Activated CD4-positive, alpha-beta T cell treated with anti-CD3 and anti-CD28 coated beads for 36 hours (primary cell): ENCODE results near the gene ARMC8. TPM values are rescaled to one million over a fixed set of nuclear protein-coding genes. Genes with fewer than 3 reads are reported as not detected.
"Not testable (repeated sequence)": the region's sequence is repeated elsewhere in the genome, so short reads cannot be mapped to it uniquely, and the experiment has no call there.

Experiments
- ATAC-seq: fragments of 200-7000 bp; cut with Tn5 transposase; one replicate; pipeline ENCODE4 v1.10.0; 2021; ENCODE audit warnings: mild to moderate bottlenecking, moderate library complexity
- CTCF ChIA-PET: fragments of 350-600 bp; sonication (Branson Sonifier 250); formaldehyde crosslinking; loops from one replicate; lab custom pipeline; 2021; ENCODE audit warnings: antibody characterized with exemption; lab: Charles Lee
- POLR2A ChIA-PET: fragments of 350-600 bp; sonication (Branson Sonifier 250); formaldehyde crosslinking; loops from one replicate; lab custom pipeline; 2021; ENCODE audit warnings: antibody characterized with exemption, inconsistent platforms; lab: Charles Lee
- DNase-seq: peaks from one replicate; pipeline ENCODE4 v3.0.0-alpha.2; 2020
- H3K27ac Mint-ChIP-seq: one replicate; pipeline ENCODE4 v1.8.0; 2021; ENCODE audit warnings: mixed read lengths
- H3K27me3 Mint-ChIP-seq: one replicate; pipeline ENCODE4 v1.8.0; 2021; ENCODE audit warnings: mixed read lengths
- H3K36me3 Mint-ChIP-seq: one replicate; pipeline ENCODE4 v1.8.0; 2021; ENCODE audit warnings: low read depth, mixed read lengths
- H3K4me1 Mint-ChIP-seq: one replicate; pipeline ENCODE4 v1.8.0; 2021; ENCODE audit warnings: mixed read lengths
- H3K4me3 Mint-ChIP-seq: one replicate; pipeline ENCODE4 v1.8.0; 2021; ENCODE audit warnings: mild to moderate bottlenecking, moderate library complexity, mixed read lengths
- H3K9me3 Mint-ChIP-seq: one replicate; pipeline ENCODE4 v1.8.0; 2021; ENCODE audit warnings: low read depth, mixed read lengths
- intact Hi-C, 2 experiments: fragments of 100-400 bp; cut with DNase I in 1 of 2; cut with micrococcal nuclease in 1 of 2; formaldehyde crosslinking; loops; one replicate each; pipeline versions ENCODE4 v1.14.2 to v1.15.1; 2022 to 2024; cut with DNase I, micrococcal nuclease
- total RNA-seq, 2 experiments: library from RNA; stranded (reverse); gene quantifications; one replicate each; pipeline ENCODE4 v1.2.3, GENCODE V29; 2021

The ARMC8 gene, protein sequence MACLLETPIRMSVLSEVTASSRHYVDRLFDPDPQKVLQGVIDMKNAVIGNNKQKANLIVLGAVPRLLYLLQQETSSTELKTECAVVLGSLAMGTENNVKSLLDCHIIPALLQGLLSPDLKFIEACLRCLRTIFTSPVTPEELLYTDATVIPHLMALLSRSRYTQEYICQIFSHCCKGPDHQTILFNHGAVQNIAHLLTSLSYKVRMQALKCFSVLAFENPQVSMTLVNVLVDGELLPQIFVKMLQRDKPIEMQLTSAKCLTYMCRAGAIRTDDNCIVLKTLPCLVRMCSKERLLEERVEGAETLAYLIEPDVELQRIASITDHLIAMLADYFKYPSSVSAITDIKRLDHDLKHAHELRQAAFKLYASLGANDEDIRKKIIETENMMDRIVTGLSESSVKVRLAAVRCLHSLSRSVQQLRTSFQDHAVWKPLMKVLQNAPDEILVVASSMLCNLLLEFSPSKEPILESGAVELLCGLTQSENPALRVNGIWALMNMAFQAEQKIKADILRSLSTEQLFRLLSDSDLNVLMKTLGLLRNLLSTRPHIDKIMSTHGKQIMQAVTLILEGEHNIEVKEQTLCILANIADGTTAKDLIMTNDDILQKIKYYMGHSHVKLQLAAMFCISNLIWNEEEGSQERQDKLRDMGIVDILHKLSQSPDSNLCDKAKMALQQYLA
- total RNA-seq, result 10 to 100 TPM; 38.3 to 46.2 TPM

DNA sequence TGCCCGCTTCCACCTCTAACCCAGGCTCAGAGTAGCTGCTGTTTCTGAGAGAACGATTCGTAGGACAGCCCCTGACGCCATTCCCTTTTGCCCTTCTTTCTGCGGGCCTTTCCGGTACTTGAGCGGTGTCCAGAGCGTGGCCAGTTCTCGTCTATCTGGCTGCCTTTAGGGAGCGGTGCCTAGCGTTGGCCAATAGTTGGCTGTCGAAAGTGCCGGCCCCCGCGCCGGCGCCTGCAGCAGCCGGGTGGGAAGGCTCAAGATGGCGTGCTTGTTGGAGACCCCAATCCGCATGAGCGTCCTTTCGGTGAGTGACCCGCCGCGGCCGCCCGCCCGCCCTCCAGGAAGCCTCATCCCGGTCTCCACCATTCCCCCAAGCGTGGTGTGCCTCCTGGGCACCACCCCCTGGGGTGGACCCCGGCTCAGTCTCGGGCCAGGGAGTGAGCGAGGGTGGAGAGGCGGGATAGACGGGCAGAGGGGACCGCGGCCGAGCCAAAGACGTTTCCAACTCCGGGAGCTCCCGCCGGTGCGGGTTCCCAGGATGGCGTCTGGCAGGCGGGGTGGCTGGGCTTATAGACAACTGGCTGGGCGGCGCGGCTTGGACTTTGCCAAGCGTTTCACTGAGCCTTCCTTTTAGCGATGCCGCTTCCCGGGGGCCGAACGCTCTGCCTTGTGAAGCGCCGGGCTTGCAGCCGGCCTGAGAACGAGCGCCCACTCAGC lies at the start of gene ARMC8:
Gene ARMC8, plus strand, starts transcription at position 6 of the 717 bp plus-strand sequence. Its CDS starts 254 bp downstream, at position 260.
- ChIA-PET POLR2A (interaction anchor here (0.6 to 2.9 kb wide), 3 partner anchors 10 to 95 kb away, joined by 3 to 25 read pairs (median 3); partner anchors contain the start of gene DBR1), CTCF (interaction anchor here (0.6 to 5.0 kb wide), 8 partner anchors 9 to 236 kb away, joined by 3 to 38 read pairs (median 3); partner anchors contain the start of gene DBR1)
- H3K36me3 Mint-ChIP-seq, result peaks cover 13% of the 10 kb centered on the region
- peak; percentile 56 for DNase-seq
- intact Hi-C loops, result loop anchor here (1.0 to 10.0 kb wide), 11 partner anchors 13 to 1435 kb away; partner anchors contain the start of genes CEP70 (in 2 of the 2), DBR1 (in 2 of the 2), ESYT3 (in 2 of the 2) and NME9 (in 2 of the 2)
- peaks cover 28% of the 10 kb centered on the region for H3K4me1 Mint-ChIP-seq
- H3K27ac Mint-ChIP-seq, result peak within 1 kb of the TSS; percentile 93
- H3K9me3 Mint-ChIP-seq, result no peaks in the 10 kb centered on the region
- ATAC-seq, result peak; percentile 43
- H3K27me3 Mint-ChIP-seq, result peaks cover 3% of the 10 kb centered on the region
- H3K4me3 Mint-ChIP-seq, result peak within 1 kb of the TSS; percentile 81

DNA sequence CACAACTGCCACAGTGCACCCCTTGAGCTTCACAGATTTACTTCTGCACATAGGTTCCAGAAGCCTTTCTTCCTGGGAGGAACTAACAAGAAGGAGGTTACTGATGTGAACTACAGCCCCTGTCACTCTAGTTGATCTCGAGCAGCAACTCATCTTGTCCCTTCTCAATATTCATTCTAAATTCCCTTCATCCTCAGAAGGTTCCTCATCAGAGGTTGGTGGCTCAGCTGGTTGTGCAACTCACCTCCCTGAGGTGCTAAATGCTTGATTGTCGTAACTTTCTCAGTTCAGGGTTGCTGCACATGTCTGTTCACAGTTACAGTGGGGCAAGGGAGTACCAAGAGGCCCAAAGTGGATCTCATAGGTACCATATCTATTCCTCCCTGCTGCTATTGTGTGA lies 49.2 kb upstream of the ARMC8 start:
- no peaks in the 10 kb centered on the region for H3K9me3 Mint-ChIP-seq
- H3K27me3 Mint-ChIP-seq, result peaks cover 14% of the 10 kb centered on the region
- no peak overlapping the region for H3K27ac Mint-ChIP-seq
- no peak for ATAC-seq
- H3K36me3 Mint-ChIP-seq, result no peaks in the 10 kb centered on the region
- POLR2A ChIA-PET, result no interaction called here
- H3K4me1 Mint-ChIP-seq, result no peaks in the 10 kb centered on the region
- H3K4me3 Mint-ChIP-seq, result no peak overlapping the region
- intact Hi-C loops, result no loop called here
- CTCF ChIA-PET, result interaction anchor here (1.4 kb wide), 1 partner anchor 21 kb away, joined by 4 read pairs; no protein-coding TSS in a partner anchor
- no peak for DNase-seq

DNA sequence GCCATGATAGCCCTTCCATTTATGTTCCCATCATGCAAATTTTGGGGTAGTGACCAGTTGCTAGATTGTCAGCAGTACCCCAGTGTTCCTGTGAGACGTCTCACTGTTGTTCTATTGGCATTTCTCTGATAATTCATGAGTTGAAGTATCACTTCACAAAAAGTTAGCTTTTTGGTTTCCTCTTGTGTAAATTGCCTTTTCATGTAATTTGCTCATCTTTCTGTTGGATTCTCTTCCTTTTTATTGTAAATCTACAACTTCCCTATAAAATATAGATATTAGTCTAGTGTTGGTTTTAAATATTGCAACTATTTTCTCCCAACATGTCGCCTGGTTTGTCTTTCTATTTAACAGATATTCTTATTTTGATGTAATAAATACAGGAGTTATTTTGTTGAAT lies 47.4 kb upstream of the ARMC8 start:
- Mint-ChIP-seq H3K9me3 (no peaks in the 10 kb centered on the region), H3K4me1 (no peaks in the 10 kb centered on the region), H3K27me3 (peaks cover 10% of the 10 kb centered on the region), H3K27ac (no peak overlapping the region), H3K4me3 (no peak overlapping the region), H3K36me3 (no peaks in the 10 kb centered on the region)
- ChIA-PET POLR2A (no interaction called here), CTCF (interaction anchor here (0.6 kb wide), 1 partner anchor 328 kb away, joined by 3 read pairs; no protein-coding TSS in a partner anchor)
- ATAC-seq, result no peak
- intact Hi-C loops, result no loop called here
- DNase-seq, result no peak

DNA sequence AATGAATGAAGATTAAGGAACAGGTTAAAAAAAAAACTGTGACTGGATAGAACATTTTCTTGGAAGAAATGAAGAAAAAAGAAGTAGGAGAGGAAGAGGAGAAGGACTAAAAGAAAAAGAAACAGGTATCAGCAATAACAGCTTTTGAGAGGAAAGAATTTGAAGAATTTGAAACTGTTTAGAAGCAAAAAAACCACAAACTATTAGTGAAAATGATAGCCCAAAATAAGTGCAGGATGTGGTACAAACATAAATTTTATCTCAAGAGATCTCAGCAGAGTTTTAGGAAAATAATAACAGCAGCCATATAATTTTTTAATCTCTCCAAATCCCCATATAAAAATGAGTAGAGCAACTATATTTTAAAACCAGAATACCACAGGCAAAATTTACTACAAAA lies 46.2 kb upstream of the ARMC8 start:
- CTCF ChIA-PET, result no interaction called here
- no peak for DNase-seq
- no peaks in the 10 kb centered on the region for H3K9me3 Mint-ChIP-seq

DNA sequence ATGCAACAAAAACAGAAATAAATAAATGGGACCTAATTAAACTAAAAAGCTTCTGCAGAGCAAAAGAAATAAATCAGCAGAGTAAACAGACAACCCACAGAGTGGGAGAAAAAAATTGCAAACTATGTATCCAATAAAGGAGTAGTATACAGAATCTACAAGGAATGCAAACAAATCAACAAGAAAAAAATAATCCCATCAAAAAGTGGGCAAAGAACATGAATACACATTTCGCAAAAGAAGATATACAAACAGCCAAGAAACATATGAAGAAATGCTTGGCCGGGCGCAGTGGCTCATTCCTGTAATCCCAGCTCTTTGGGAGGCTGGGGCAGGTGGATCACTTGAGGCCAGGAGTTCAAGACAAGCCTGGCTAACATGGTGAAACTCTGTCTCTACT lies 44.9 kb upstream of the ARMC8 start:
- ATAC-seq, H3K27me3 Mint-ChIP-seq, POLR2A ChIA-PET, H3K4me3 Mint-ChIP-seq, H3K4me1 Mint-ChIP-seq, H3K36me3 Mint-ChIP-seq, H3K9me3 Mint-ChIP-seq, H3K27ac Mint-ChIP-seq, intact Hi-C loops, DNase-seq: not testable (repeated sequence)
- CTCF ChIA-PET, result interaction anchor here (0.7 kb wide), 1 partner anchor 153 kb away, joined by 3 read pairs; no protein-coding TSS in a partner anchor

More for the DNA sequence above, 46.2 kb upstream of the ARMC8 start:
- peaks cover 10% of the 10 kb centered on the region for H3K27me3 Mint-ChIP-seq
- ATAC-seq, result no peak
- H3K27ac Mint-ChIP-seq, result no peak overlapping the region
- no peak overlapping the region for H3K4me3 Mint-ChIP-seq
- H3K4me1 Mint-ChIP-seq, result no peaks in the 10 kb centered on the region
- no peaks in the 10 kb centered on the region for H3K36me3 Mint-ChIP-seq
- POLR2A ChIA-PET, result no interaction called here
- intact Hi-C loops, result no loop called here

DNA sequence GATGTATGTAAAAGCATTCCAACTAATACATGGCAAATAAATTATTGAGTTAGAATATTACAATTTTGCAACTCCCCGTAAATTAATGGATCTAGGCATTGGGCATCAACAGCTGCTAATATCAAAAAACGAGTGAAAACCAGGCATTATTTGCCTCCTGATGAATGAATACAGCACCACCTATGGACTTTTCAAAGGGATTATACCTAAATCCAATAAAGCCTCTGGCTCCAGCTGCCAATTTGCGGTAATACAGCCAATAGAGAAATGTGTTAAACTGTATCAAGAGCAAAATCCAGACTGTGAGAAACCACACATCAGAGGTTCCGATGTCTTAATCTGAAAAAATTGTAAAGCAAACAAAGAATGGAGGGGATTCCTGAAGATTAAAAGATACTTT lies 38.6 kb upstream of the ARMC8 start:
- Mint-ChIP-seq H3K4me3 (no peak overlapping the region), H3K4me1 (no peaks in the 10 kb centered on the region), H3K27me3 (peaks cover 2% of the 10 kb centered on the region), H3K9me3 (peaks cover 2% of the 10 kb centered on the region), H3K27ac (no peak overlapping the region), H3K36me3 (no peaks in the 10 kb centered on the region)
- ChIA-PET POLR2A (no interaction called here), CTCF (interaction anchor here (0.5 kb wide), 1 partner anchor 775 kb away, joined by 3 read pairs; no protein-coding TSS in a partner anchor)
- ATAC-seq (no peak), DNase-seq (no peak)
- intact Hi-C loops, result no loop called here

DNA sequence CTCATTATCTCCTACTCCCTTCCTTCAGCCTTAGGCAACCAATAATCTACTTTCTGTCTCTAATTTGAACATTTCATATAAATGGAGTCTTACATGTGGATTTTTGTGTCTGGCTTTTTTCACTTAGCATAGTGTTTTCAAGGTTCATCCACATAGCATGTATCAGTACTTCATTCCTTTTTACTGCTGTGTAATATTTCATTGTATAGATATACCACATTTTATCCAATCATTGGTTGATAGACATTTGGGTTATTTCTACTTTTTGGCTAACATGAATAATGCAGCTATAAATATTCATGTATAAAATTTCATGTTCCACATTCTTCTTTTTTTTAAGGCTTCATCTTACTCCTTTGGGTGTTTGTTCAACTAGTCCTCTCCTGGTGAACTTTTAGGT lies 32.6 kb upstream of the ARMC8 start:
- Mint-ChIP-seq H3K27ac (no peak overlapping the region), H3K36me3 (no peaks in the 10 kb centered on the region), H3K4me3 (no peak overlapping the region), H3K27me3 (no peaks in the 10 kb centered on the region), H3K4me1 (no peaks in the 10 kb centered on the region), H3K9me3 (peaks cover 11% of the 10 kb centered on the region)
- ChIA-PET POLR2A (no interaction called here), CTCF (no interaction called here)
- no peak for ATAC-seq
- intact Hi-C loops, result no loop called here
- DNase-seq, result no peak

DNA sequence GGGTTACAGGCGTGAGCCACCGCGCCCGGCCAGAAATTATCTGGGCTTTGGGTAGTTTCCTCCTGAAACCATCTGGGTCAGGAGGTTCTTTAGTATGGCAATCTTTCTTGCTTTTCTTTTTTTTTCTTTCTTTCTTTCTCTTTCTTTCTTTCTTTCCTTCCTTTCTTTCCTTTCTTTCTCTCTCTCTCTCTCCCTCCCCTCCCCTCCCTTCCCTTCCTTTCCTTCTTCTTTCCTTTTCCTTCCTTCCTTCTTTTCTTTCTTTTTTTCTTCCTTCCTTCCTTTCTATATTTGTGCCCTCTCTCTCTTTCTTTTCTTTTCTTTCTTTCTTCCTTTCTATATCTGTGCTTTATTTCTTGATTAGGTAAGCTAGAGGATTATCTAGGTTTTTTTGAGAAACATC lies 29.4 kb upstream of the ARMC8 start:
- Mint-ChIP-seq H3K36me3 (peaks cover 17% of the 10 kb centered on the region), H3K4me1 (peaks cover 3% of the 10 kb centered on the region), H3K27ac (no peak overlapping the region), H3K27me3 (no peaks in the 10 kb centered on the region), H3K9me3 (peaks cover 11% of the 10 kb centered on the region), H3K4me3 (no peak overlapping the region)
- DNase-seq, result no peak
- ATAC-seq, result no peak
- intact Hi-C loops, result no loop called here
- POLR2A ChIA-PET, result interaction anchor here (0.7 kb wide), 2 partner anchors 10 to 255 kb away, joined by 5 to 8 read pairs; no protein-coding TSS in a partner anchor
- CTCF ChIA-PET, result no interaction called here

DNA sequence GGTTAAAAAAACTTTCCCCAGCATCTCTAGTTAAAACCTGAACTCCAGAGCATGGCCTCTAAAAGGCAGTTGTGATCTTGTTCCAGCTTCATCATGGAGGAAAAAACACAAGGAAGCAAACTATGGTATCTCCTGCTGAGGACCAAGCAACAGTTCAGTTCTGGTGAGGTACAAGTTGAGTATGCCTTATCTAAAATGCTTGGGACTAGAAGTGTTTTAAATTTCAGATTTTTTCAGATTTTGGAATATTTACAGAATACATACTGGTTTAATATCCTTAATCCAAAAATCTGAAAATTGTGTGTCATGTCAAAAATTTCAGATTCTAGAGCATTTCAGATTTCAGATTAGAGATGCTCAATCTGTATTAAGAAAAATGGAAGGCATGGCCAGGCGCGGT lies 22.0 kb upstream of the ARMC8 start:
- ATAC-seq, result no peak

DNA sequence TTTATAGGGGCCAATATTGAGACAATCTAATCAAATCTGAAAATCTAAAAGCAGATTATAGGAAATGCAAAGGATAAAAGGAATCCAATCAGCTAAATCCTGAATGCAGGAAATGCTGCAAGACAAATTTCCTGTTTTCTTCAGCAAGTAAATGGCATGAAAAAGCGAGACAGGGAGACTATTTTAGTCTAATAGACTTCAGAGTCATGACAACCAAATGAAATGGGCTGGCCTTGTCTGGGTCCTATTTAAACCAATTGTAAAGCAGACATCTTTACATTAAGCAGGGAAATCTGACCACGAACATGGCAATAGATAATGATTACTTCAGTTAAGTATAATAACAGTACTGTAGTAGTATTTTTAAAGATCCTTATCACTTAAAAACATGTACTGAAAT lies 14.5 kb upstream of the ARMC8 start:
- intact Hi-C loops, result loop anchor here (5.0 to 10.0 kb wide), 4 partner anchors 90 to 1978 kb away; partner anchors contain the start of gene MSL2 (in 1 of the 2)
- POLR2A ChIA-PET, result interaction anchor here (0.6 kb wide), 1 partner anchor 94 kb away, joined by 3 read pairs; no protein-coding TSS in a partner anchor
- peaks cover 28% of the 10 kb centered on the region for H3K36me3 Mint-ChIP-seq
- no peak for ATAC-seq
- no peaks in the 10 kb centered on the region for H3K27me3 Mint-ChIP-seq
- peak overlapping the region; percentile 58 for H3K27ac Mint-ChIP-seq
- H3K4me3 Mint-ChIP-seq, result peak overlapping the region; percentile 55
- no peak for DNase-seq
- H3K4me1 Mint-ChIP-seq, result peaks cover 30% of the 10 kb centered on the region
- CTCF ChIA-PET, result interaction anchor here (0.8 to 5.7 kb wide), 5 partner anchors 14 to 743 kb away, joined by 3 to 38 read pairs (median 3); partner anchors contain the start of gene ARMC8
- H3K9me3 Mint-ChIP-seq, result no peaks in the 10 kb centered on the region

More for the DNA sequence above, 22.0 kb upstream of the ARMC8 start:
- no peak overlapping the region for H3K4me3 Mint-ChIP-seq
- DNase-seq, result no peak
- ChIA-PET POLR2A (no interaction called here), CTCF (no interaction called here)
- intact Hi-C loops, result no loop called here
- no peaks in the 10 kb centered on the region for H3K27me3 Mint-ChIP-seq
- no peaks in the 10 kb centered on the region for H3K9me3 Mint-ChIP-seq
- H3K27ac Mint-ChIP-seq, result no peak overlapping the region
- H3K4me1 Mint-ChIP-seq, result peaks cover 11% of the 10 kb centered on the region
- H3K36me3 Mint-ChIP-seq, result peaks cover 45% of the 10 kb centered on the region
